ENCODE measurements around the gene MMP20. TPM values are rescaled to one million over a fixed set of nuclear protein-coding genes. Genes with fewer than 3 reads are reported as not detected.

The MMP20 gene
- total and polyA plus RNA-seq, 11 donors: not detected

- Histone ChIP-seq H3K27ac (no peak overlapping the region), H3K4me3 (no peak overlapping the region), H3K9me3 (no peaks in the 10 kb centered on the region), H3K27me3 (no peaks in the 10 kb centered on the region), H3K36me3 (no peaks in the 10 kb centered on the region), H3K4me1 (no peaks in the 10 kb centered on the region)
- ATAC-seq (no peak), DNase-seq (no peak)
- WGBS, 4 donors: 78 to 93% (median 83%) methylated on average over 2 of the region's 2 CpGs
- intact Hi-C loops (cut with DNase I): loop anchor here in 1 of 10 donors (5.0 kb wide), 1 partner anchor 272 kb away; no protein-coding TSS in a partner anchor
- TF ChIP-seq POLR2A (IDR thresholded peaks at IDR 0.05) (no peak), CTCF (IDR thresholded peaks at IDR 0.05) (no peak)
These were observed 11.1 kb downstream of the MMP20 start for GRCh38 chr11:102614031-102614430.

- Histone ChIP-seq H3K27ac (no peak overlapping the region), H3K36me3 (no peaks in the 10 kb centered on the region), H3K9me3 (no peaks in the 10 kb centered on the region), H3K4me1 (no peaks in the 10 kb centered on the region), H3K27me3 (no peaks in the 10 kb centered on the region), H3K4me3 (no peak overlapping the region)
- intact Hi-C loops (cut with DNase I): loop anchor here in 1 of 10 donors (5.0 kb wide), 1 partner anchor 271 kb away; no protein-coding TSS in a partner anchor
- TF ChIP-seq CTCF (IDR thresholded peaks at IDR 0.05) (no peak), POLR2A (IDR thresholded peaks at IDR 0.05) (no peak)
- no peak for ATAC-seq
- 59 to 79% (median 67%) methylated on average over 1 of the region's 1 CpG for WGBS, 4 donors
- no peak for DNase-seq
These were observed 11.7 kb downstream of the MMP20 start for GRCh38 chr11:102613450-102613849.

- Histone ChIP-seq H3K9me3 (no peaks in the 10 kb centered on the region), H3K27ac (no peak overlapping the region), H3K4me3 (no peak overlapping the region), H3K4me1 (no peaks in the 10 kb centered on the region), H3K27me3 (no peaks in the 10 kb centered on the region), H3K36me3 (no peaks in the 10 kb centered on the region)
- TF ChIP-seq POLR2A (IDR thresholded peaks at IDR 0.05) (no peak), CTCF (IDR thresholded peaks at IDR 0.05) (no peak)
- no peak for ATAC-seq
- 70 to 82% (median 78%) methylated on average over 4 of the region's 4 CpGs for WGBS, 4 donors
- intact Hi-C loops (cut with DNase I): loop anchor here in 1 of 10 donors (5.0 kb wide), 1 partner anchor 269 kb away; no protein-coding TSS in a partner anchor
- no peak for DNase-seq
These were observed 13.8 kb downstream of the MMP20 start for GRCh38 chr11:102611291-102611690.

- intact Hi-C loops (cut with DNase I): loop anchor here in 1 of 10 donors (5.0 kb wide), 1 partner anchor 268 kb away; no protein-coding TSS in a partner anchor
- Histone ChIP-seq H3K27ac (no peak overlapping the region), H3K4me3 (no peak overlapping the region), H3K27me3 (no peaks in the 10 kb centered on the region), H3K9me3 (no peaks in the 10 kb centered on the region), H3K4me1 (no peaks in the 10 kb centered on the region), H3K36me3 (no peaks in the 10 kb centered on the region)
- TF ChIP-seq POLR2A (IDR thresholded peaks at IDR 0.05): no peak
- TF ChIP-seq CTCF (IDR thresholded peaks at IDR 0.05): no peak
- no peak for ATAC-seq
- 77 to 80% (median 78%) methylated on average over 7 of the region's 7 CpGs for WGBS, 4 donors
- no peak for DNase-seq
These were observed 14.9 kb downstream of the MMP20 start for GRCh38 chr11:102610200-102610599.

Data from heart left ventricle (tissue), 16 donors.